ENCODE data around the gene OLFM1. TPM values are rescaled to one million over a fixed set of nuclear protein-coding genes. Genes with fewer than 3 reads are reported as not detected.
"Not testable (repeated sequence)": the region's sequence is repeated elsewhere in the genome, so short reads cannot be mapped to it uniquely, and the experiment has no call there.

OLFM1 gene
- total RNA-seq, 1 experiment from 2014 or later: 0.39 TPM

DNA sequence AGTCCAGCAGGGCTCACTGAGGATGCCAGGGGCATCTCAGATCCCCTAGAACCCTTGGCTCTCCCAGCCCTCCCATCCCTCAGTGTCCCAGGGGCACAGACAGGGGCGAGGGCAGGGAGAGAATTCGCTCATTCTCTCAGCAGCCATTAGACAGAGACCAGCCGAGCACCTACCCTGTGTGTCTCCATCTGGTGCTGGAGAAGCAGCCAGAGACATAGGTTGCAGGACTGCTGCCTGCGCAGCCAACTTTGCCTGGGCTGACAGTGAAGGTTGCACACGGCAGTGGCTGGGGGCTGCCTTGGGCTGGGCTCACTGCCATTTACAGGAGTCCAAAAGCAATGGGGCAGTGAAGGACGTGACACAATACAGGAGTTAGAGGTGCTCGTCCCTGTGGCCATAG, 60.9 kb downstream of the OLFM1 start:
- Histone ChIP-seq H3K9me3 (ENCODE audit: control insufficient read depth, insufficient read depth, low read depth, low read length) (no peaks in the 10 kb centered on the region), H3K4me1 (ENCODE audit: control insufficient read depth, insufficient read depth, low read length) (no peaks in the 10 kb centered on the region), H3K27ac (ENCODE audit: low read length) (no peak overlapping the region), H3K4me3 (ENCODE audit: low read depth in 2 of 2, low read length in 2 of 2) (no peak overlapping the region), H3K36me3 (ENCODE audit: control insufficient read depth, insufficient read depth, low read length) (no peaks in the 10 kb centered on the region), H3K27me3 (ENCODE audit: control insufficient read depth, insufficient read depth, low read length) (no peaks in the 10 kb centered on the region)
- ChIA-PET POLR2A (no interaction called here), CTCF (no interaction called here)
- no TSS peak for BruUV-seq (replicated peaks)
- in situ Hi-C loops (cut with HindIII; ENCODE audit: low pct_unique_long_range_greater_than_20kb, low sequenced_read_pairs) (no loop called here), intact Hi-C loops (cut with micrococcal nuclease; ENCODE audit: unreplicated experiment) (no loop called here)
- no peak for TF ChIP-seq SIN3A (IDR thresholded peaks at IDR 0.05; ENCODE audit: borderline replicate concordance, insufficient read depth, low read depth, low read length)
- TF ChIP-seq POLR2AphosphoS5 (IDR thresholded peaks at IDR 0.05; ENCODE audit: low read depth, low read length): no peak
- TF ChIP-seq, protein P1, sequence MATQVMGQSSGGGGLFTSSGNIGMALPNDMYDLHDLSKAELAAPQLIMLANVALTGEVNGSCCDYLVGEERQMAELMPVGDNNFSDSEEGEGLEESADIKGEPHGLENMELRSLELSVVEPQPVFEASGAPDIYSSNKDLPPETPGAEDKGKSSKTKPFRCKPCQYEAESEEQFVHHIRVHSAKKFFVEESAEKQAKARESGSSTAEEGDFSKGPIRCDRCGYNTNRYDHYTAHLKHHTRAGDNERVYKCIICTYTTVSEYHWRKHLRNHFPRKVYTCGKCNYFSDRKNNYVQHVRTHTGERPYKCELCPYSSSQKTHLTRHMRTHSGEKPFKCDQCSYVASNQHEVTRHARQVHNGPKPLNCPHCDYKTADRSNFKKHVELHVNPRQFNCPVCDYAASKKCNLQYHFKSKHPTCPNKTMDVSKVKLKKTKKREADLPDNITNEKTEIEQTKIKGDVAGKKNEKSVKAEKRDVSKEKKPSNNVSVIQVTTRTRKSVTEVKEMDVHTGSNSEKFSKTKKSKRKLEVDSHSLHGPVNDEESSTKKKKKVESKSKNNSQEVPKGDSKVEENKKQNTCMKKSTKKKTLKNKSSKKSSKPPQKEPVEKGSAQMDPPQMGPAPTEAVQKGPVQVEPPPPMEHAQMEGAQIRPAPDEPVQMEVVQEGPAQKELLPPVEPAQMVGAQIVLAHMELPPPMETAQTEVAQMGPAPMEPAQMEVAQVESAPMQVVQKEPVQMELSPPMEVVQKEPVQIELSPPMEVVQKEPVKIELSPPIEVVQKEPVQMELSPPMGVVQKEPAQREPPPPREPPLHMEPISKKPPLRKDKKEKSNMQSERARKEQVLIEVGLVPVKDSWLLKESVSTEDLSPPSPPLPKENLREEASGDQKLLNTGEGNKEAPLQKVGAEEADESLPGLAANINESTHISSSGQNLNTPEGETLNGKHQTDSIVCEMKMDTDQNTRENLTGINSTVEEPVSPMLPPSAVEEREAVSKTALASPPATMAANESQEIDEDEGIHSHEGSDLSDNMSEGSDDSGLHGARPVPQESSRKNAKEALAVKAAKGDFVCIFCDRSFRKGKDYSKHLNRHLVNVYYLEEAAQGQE (IDR thresholded peaks at IDR 0.05; ENCODE audit: insufficient read depth in 1 of 2, low read depth in 2 of 2, low read length in 1 of 2): no peak
- TF ChIP-seq, protein P2, sequence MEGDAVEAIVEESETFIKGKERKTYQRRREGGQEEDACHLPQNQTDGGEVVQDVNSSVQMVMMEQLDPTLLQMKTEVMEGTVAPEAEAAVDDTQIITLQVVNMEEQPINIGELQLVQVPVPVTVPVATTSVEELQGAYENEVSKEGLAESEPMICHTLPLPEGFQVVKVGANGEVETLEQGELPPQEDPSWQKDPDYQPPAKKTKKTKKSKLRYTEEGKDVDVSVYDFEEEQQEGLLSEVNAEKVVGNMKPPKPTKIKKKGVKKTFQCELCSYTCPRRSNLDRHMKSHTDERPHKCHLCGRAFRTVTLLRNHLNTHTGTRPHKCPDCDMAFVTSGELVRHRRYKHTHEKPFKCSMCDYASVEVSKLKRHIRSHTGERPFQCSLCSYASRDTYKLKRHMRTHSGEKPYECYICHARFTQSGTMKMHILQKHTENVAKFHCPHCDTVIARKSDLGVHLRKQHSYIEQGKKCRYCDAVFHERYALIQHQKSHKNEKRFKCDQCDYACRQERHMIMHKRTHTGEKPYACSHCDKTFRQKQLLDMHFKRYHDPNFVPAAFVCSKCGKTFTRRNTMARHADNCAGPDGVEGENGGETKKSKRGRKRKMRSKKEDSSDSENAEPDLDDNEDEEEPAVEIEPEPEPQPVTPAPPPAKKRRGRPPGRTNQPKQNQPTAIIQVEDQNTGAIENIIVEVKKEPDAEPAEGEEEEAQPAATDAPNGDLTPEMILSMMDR (IDR thresholded peaks at IDR 0.05): no peak
- no peak for TF ChIP-seq TCF7L2 (IDR thresholded peaks at IDR 0.05; ENCODE audit: low read depth, low read length)
- ATAC-seq: no peak
- DNase-seq (ENCODE audit: low read depth, low spot score): no peak

DNA sequence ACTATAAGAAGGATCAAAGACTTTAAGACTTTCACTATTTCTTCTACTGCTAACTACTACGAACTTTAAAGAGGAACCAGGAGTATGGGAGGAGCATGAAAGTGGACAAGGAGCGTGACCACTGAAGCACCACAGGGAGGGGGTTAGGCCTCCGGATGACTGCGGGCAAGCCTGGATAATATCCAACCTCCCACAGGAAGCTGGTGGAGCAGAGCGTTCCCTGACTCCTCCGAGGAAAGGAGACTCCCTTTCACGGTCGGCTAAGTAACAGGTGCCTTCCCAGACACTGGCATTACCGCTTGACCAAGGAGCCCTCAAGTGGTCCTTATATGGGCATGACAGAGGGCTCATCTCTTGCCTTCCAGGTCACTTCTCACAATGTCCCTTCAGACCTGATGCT, 62.4 kb downstream of the OLFM1 start:
- CTCF ChIA-PET; H3K4me3 ChIP-seq (ENCODE audit: low read depth in 2 of 2, low read length in 2 of 2); ATAC-seq; H3K27ac ChIP-seq (ENCODE audit: low read length); H3K27me3 ChIP-seq (ENCODE audit: control insufficient read depth, insufficient read depth, low read length); POLR2A ChIA-PET; H3K9me3 ChIP-seq (ENCODE audit: control insufficient read depth, insufficient read depth, low read depth, low read length); BruUV-seq (replicated peaks); H3K36me3 ChIP-seq (ENCODE audit: control insufficient read depth, insufficient read depth, low read length); H3K4me1 ChIP-seq (ENCODE audit: control insufficient read depth, insufficient read depth, low read length); DNase-seq (ENCODE audit: low read depth, low spot score); in situ Hi-C loops (cut with HindIII; ENCODE audit: low pct_unique_long_range_greater_than_20kb, low sequenced_read_pairs); intact Hi-C loops (cut with micrococcal nuclease; ENCODE audit: unreplicated experiment): not testable (repeated sequence)

DNA sequence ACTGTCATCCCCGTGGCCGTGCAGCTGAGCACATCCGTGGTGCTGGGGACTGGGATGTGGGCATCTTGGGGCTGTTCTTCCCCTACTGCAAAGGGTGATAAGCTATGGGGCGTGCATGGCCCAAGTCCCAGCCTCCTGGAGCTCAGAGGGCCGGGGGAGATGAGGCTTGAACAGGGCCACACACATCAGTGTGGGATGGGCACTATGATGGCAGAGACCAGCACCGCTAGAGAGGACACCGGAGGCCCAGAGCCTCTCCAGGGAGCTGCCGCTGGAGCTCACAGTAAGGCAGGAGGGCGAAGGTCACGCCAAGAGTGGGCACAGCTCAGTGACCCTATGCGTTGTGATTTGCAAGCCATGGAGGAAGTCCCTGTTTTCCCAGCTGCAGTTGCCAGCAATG, 63.5 kb downstream of the OLFM1 start:
- TF ChIP-seq SIN3A (IDR thresholded peaks at IDR 0.05; ENCODE audit: borderline replicate concordance, insufficient read depth, low read depth, low read length) (no peak), TCF7L2 (IDR thresholded peaks at IDR 0.05; ENCODE audit: low read depth, low read length) (no peak)
- H3K4me1 ChIP-seq (ENCODE audit: control insufficient read depth, insufficient read depth, low read length): no peaks in the 10 kb centered on the region
- in situ Hi-C loops (cut with HindIII; ENCODE audit: low pct_unique_long_range_greater_than_20kb, low sequenced_read_pairs): no loop called here
- H3K9me3 ChIP-seq (ENCODE audit: control insufficient read depth, insufficient read depth, low read depth, low read length): no peaks in the 10 kb centered on the region
- ChIA-PET CTCF (no interaction called here), POLR2A (no interaction called here)
- no peak overlapping the region for H3K4me3 ChIP-seq (ENCODE audit: low read depth in 2 of 2, low read length in 2 of 2)
- ATAC-seq: no peak
- no TSS peak for BruUV-seq (replicated peaks)
- no peak for DNase-seq (ENCODE audit: low read depth, low spot score)
- no peaks in the 10 kb centered on the region; the same call in 1 of the 2 replicates for H3K27me3 ChIP-seq (ENCODE audit: control insufficient read depth, insufficient read depth, low read length)
- H3K36me3 ChIP-seq (ENCODE audit: control insufficient read depth, insufficient read depth, low read length): no peaks in the 10 kb centered on the region
- intact Hi-C loops (cut with micrococcal nuclease; ENCODE audit: unreplicated experiment): no loop called here
- H3K27ac ChIP-seq (ENCODE audit: low read length): no peak overlapping the region

All from Panc1 (cell line).